Stimulated activated CD4-positive, alpha-beta T cell treated with anti-CD3 and anti-CD28 coated beads, Interleukin-2, amount 100 ng/mL, for 24 hours (primary cell): ENCODE data around the gene SLC66A2.

Experiments used
- DNase-seq, 2 donors: peaks; one replicate each; pipeline ENCODE4 v3.0.0-alpha.2; 2020

The SLC66A2 gene

DNA sequence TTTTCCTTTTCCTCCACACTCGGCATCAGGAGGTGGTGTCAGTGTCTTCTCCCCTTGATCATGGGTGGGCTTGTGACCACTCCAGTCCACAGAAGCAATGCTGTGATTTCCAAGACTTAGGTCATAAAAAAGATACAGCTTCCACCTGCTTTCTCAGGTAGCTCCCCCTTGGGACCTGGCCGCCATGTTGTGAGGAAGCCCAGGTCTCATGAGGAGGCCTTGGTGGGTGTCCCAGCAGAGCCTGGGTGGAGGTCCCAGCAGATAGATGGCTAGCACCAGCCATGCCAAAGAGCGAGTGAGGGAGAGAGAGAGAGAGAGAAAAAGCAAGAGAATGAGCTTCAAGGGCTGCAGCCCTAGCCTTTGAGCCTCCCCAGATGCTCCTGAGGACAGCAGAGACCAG is 16.0 kb downstream of the SLC66A2 start:
- no peak for DNase-seq

- DNase-seq: no peak
Measured at GRCh38 chr18:79935098-79935480, 16.4 kb downstream of the SLC66A2 start.

GRCh38 chr18:79934311-79935097 is 16.9 kb downstream of the SLC66A2 start:
- no peak for DNase-seq

DNA sequence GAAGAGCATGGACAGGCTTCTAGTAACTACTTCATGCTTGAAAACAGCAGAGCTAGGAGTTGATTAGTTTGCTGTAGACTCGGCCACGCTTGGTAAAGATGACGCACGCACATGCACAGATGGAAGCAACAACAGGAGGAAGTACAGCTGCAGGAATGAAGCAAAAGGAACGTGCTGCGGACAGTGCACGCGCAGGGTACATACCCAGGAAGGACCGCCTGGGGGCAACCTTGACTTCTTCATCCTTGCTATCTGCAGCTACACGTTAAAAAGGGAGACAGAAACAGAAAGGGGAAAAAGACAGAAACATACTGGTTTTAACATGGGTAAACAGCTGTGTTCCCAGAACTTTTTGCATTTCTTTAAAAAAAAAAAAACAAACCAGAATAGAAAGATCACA is 17.7 kb downstream of the SLC66A2 start:
- no peak for DNase-seq

DNA sequence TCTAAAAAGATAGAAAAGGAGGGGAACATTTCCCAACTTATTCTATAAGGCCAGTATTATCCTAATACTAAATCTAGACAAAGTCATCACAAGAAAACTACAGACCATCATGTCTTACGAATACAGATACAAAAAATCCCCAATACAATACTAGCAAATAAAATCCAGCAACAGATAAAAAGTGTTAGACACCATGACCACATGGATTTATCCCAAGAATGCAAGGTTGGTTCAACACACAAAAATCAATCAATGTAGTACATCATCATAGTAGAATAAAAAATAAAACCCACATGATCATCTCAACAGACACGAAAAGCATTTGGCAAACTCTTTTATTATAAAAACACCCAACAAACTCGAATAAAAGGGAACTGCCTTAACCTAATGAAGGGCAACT is 18.5 kb downstream of the SLC66A2 start:
- DNase-seq: no peak

DNA sequence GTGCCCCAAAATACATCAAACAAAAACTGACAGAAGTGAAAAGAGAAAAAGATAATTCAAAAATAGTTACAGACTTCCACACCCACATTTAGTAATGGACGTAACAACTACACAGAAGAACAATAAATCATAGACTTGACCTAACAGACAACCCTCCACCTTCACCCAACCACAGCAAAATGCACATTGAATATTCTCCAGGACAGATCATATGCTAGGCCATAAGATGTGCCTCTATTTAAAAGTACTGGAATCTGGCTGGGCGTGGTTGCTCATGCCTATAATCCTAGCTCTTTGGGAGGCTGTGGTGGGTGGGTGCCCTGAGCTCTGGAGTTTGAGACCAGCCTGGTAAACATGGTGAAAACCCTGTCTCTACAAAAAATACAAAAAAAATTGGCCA is 20.0 kb downstream of the SLC66A2 start:
- DNase-seq: no peak

GRCh38 chr18:79930020-79930642 is 21.3 kb downstream of the SLC66A2 start:
- DNase-seq: no peak

DNA sequence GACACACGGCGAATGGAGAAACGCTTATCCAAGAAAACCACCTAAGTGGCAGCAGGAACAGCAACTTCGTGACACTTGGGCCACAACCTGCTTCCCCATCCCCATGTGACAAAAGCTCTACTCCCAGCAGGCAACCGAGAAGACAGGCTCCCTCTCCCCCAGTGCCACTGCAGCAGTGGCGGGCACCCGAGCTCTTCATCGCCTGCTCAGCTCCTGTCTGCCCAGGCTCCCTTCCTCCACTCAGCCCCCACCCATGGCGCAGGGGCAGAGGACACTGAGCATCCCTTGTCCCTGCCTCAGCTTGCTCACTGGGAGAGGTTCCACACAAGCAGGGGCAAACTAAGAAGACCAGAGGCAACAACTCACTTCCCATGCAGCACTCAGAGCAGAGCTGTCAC is 22.9 kb downstream of the SLC66A2 start:
- DNase-seq: no peak

DNA sequence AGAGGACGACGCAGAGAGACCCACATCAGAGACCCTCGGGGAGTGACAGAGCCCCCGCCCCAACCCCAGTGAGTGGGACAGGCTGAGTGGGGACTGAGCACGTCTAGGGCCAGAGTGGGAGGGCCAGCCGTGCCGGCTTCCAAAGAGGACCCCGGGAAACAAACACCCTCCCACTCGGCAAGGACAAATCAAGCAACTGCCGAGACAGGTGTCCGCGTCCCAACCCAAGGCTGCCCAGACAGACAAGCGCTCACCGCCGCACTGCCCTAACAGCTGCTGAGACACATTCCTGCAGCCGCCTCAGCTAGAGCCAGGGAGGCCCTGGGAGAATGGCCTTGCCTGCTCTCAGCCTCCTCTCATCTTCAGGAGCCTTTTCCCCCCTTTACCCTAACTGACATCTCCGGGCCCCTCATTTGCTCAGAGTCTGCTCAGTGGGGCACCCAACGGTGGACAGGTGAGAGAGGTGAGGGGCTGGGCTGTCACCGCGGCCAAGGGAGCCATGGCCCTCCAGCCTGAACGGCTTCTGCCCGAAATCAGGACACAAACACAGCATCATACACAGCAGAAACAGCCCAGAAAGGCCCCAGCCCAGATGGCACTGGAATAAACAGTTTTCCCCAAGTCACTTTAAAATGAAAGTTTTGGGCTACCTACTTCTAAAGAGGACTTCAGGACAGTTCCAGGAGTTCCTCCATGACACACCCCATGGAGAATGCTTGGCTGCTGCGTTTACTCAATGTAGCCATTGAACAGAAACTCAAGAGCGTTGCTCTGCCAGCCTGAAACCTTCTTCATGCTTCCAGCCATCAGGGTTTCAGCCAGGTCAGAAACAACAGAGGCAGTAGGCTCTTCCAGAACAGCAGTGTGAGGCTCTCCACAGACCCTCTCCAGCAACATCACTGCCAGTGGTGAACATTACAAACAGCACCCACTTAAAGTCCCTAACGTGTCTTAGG is 23.6 kb downstream of the SLC66A2 start:
- DNase-seq: no peak

DNA sequence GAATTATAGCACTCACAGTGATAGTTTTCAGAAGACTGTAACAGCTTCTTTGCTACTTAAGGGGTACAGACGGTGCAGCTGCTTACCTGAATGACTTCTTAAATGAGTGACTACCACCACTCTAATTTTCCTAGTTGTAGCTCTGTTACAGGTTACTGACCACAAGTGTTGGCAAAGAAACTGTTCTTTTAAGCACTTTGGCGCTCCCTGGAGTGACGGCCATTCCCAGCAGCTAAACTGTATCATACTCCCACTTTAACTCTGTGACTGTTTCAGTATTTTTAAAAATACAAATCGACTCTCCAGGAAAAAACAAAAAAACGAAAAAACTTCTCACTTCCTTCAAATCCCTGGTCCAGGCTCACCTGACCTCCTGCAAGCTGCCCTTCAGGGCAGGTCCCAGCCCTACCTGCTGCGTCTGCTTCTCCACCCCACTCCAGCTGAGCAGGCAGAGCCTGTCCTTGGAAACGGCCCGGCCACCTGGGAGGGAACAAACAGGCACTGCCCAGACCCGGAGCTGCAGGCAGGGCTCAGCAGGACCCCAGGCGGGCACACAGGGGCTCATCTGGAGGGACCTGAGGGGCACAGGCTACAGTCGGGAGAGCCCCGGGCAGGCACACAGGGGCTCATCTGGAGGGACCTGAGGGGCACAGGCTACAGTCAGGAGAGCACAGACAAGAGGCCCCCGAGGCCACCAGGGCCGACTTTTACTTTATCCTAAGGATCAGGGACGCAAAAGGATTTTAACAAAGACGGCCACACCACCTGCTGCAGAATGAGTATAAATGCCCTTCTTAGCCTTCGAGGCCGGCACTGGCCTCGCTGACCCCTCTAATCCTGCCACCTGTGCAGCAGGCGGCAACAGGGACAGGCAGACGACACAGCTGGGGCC is 24.5 kb downstream of the SLC66A2 start:
- no peak for DNase-seq

- DNase-seq: no peak
Measured at GRCh38 chr18:79926306-79926705, 25.1 kb downstream of the SLC66A2 start.

- DNase-seq: no peak
Measured at GRCh38 chr18:79924814-79925731, 26.4 kb downstream of the SLC66A2 start.

GRCh38 chr18:79923896-79924585 is 27.4 kb downstream of the SLC66A2 start:
- no peak for DNase-seq

- no peak for DNase-seq
Measured at GRCh38 chr18:79922971-79923411, 28.5 kb downstream of the SLC66A2 start.

DNA sequence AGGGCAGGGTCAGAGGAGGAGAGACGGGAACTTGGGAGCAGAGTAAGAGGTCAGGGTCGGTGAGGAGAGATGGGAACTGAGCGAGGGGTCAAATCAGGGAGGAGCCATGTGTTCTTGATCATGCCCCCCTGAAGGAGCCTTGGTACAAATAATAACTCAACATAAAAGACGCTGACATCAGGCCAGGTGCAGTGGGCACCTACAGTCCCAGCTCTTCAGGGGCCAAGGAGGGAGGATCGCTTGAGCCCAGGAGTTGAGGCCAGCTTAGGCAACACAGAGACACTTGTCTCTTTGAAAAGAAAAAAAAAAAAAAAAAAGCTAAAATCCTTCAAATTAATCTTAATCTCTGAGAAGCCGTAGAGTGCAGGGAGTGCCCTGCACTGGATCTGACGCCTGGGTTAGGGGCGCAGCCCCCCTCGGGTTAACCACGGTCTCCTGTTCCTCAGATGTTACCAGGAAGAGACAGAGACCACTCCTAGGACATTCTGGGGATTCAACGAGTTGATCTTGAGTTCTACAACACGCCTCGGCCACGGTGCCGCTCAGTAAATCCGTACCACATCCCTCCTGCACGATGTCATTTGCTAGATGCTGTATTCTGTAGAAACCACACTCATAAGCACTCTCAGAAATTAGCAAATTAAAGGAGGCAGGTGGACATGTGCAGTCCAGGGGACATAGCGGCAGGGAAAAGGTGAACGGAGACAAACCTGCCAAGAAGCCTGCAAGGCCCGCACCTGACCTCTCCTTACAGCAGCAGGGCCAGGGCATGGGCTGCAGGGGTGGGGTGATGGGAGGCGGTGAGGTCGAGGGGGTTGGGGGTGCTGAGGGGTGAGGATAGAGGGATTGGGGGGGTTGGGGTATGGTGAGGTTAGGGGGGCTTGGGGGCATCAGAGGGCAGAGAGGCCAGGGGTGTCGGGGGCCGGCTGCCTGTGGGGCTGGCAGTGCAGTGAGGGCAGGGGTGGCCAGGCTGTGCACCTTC is 29.2 kb downstream of the SLC66A2 start:
- no peak for DNase-seq

DNA sequence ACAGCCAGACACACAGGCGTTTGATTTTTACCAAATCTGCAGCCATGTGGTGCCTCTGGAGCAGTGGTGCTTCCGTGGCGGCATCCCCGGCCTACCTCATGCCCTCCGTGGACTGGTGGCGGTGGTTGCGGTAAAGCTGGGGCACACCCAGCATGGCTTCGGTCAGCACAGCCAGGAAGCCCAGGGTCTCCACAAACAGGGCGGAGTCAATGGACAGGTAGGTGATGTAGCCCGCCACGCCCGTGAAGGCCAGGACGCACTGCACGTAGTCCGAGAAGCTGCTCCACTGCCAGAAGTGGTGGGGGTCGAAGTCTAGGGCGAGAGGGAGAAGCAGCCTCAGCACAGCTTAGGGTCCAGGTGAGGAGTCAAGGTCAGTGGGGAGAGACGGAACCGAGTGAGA is 32.4 kb downstream of the SLC66A2 start:
- DNase-seq: peak in 1 of 2 donors; percentile 5

GRCh38 chr18:79918615-79919011 is 32.8 kb downstream of the SLC66A2 start:
- peak in 1 of 2 donors; percentile 9 for DNase-seq

DNA sequence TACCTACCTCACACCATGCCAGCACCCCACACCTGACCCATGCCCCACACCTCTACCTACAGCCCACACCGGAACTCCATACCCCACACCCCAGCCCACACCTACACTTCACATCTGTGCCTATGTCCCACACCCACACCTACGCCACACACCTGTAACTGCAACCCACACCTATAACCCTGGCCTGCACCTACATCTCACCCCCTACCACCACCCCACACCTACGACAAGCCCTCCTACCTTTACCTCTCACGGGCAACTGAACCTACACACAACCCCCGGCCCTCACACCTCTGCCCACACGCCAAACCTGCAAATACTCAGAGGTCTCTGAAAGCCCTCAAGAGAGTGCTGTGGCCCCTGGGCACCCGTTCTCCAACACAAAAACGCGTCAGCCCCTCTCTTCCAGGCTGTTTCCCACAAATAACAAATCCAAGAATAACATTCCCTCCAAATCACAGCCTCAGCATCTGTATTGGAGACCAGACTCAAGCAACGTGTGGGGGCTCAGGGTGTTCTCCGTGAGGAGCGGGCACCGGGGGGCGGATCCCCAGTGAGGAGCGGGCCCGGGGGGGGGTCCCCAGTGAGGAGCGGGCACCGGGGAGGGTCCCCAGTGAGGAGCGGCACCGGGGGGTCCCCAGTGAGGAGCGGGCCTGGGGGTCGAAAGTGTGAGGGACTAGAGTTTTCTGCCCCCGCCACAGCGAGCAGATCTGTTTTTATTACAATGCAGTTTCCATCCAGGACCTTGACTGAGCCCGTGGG is 33.4 kb downstream of the SLC66A2 start:
- peak in 1 of 2 donors; percentile 3 for DNase-seq
